Adipocyte (in vitro differentiated cells): Measurements from ENCODE around the gene FAM53B.
A peak's percentile ranks its signal among the peaks of the same experiment; 100 is the strongest.

Experiments
- DNase-seq: peaks from one replicate; pipeline ENCODE4 v3.0.0-alpha.2; 2015; ENCODE audit warnings: low read depth
- H3K27me3 ChIP-seq: replicated peaks from 2 replicates; pipeline ENCODE4 v1.7.0; 2013; ENCODE audit warnings: mild to moderate bottlenecking, low read length, moderate library complexity; ENCODE audit not compliant: control insufficient read depth, insufficient read depth
- H3K36me3 ChIP-seq: 2 replicates; pipeline ENCODE4 v1.7.0; 2013; ENCODE audit warnings: low read length, mild to moderate bottlenecking, moderate library complexity; ENCODE audit not compliant: control insufficient read depth, insufficient read depth, severe bottlenecking
- H3K4me1 ChIP-seq: 2 replicates; pipeline ENCODE4 v1.7.0; 2013; ENCODE audit warnings: mild to moderate bottlenecking, low read length, moderate library complexity; ENCODE audit not compliant: control insufficient read depth, insufficient read depth
- H3K4me3 ChIP-seq: 2 replicates; pipeline ENCODE4 v1.7.0; 2013; ENCODE audit warnings: mild to moderate bottlenecking, low read length, moderate library complexity
- H3K9ac ChIP-seq: 2 replicates; pipeline ENCODE4 v1.7.0; 2013; ENCODE audit warnings: mild to moderate bottlenecking, low read length, moderate library complexity
- H3K9me3 ChIP-seq: 2 replicates; pipeline ENCODE4 v1.7.0; 2013; ENCODE audit warnings: mild to moderate bottlenecking, low read length, moderate library complexity; ENCODE audit not compliant: control insufficient read depth

FAM53B gene

GRCh38 chr10:124578231-124579010 is 165.8 kb downstream of the FAM53B start:
- H3K4me3 ChIP-seq, result no peak overlapping the region
- H3K4me1 ChIP-seq, result peaks cover 10% of the 10 kb centered on the region
- H3K9ac ChIP-seq, result peak overlapping the region; percentile 43
- peaks cover 4% of the 10 kb centered on the region for H3K9me3 ChIP-seq
- peaks cover 9% of the 10 kb centered on the region for H3K27me3 ChIP-seq
- no peak for DNase-seq
- H3K36me3 ChIP-seq, result no peaks in the 10 kb centered on the region

GRCh38 chr10:124577651-124578050 is 166.5 kb downstream of the FAM53B start:
- peaks cover 9% of the 10 kb centered on the region for H3K27me3 ChIP-seq
- peaks cover 10% of the 10 kb centered on the region for H3K4me1 ChIP-seq
- H3K9me3 ChIP-seq, result peaks cover 4% of the 10 kb centered on the region
- no peak overlapping the region for H3K9ac ChIP-seq
- no peak overlapping the region for H3K4me3 ChIP-seq
- no peak for DNase-seq
- H3K36me3 ChIP-seq, result no peaks in the 10 kb centered on the region

GRCh38 chr10:124576526-124577420 is 167.4 kb downstream of the FAM53B start:
- H3K4me1 ChIP-seq, result peaks cover 10% of the 10 kb centered on the region
- peaks cover 9% of the 10 kb centered on the region for H3K27me3 ChIP-seq
- H3K4me3 ChIP-seq, result no peak overlapping the region
- no peaks in the 10 kb centered on the region for H3K36me3 ChIP-seq
- H3K9ac ChIP-seq, result no peak overlapping the region
- H3K9me3 ChIP-seq, result peaks cover 4% of the 10 kb centered on the region
- no peak for DNase-seq

GRCh38 chr10:124575107-124576035 is 168.8 kb downstream of the FAM53B start:
- H3K4me3 ChIP-seq, result no peak overlapping the region
- H3K9ac ChIP-seq, result no peak overlapping the region
- no peak for DNase-seq

GRCh38 chr10:124574456-124575070 is 169.6 kb downstream of the FAM53B start:
- H3K4me3 ChIP-seq, result no peak overlapping the region
- no peaks in the 10 kb centered on the region for H3K9me3 ChIP-seq
- peaks cover 9% of the 10 kb centered on the region for H3K27me3 ChIP-seq
- no peak overlapping the region for H3K9ac ChIP-seq
- no peak for DNase-seq
- no peaks in the 10 kb centered on the region for H3K36me3 ChIP-seq
- peaks cover 13% of the 10 kb centered on the region for H3K4me1 ChIP-seq

More at GRCh38 chr10:124575107-124576035, 168.8 kb downstream of the FAM53B start:
- H3K9me3 ChIP-seq, result peaks cover 2% of the 10 kb centered on the region
- no peaks in the 10 kb centered on the region for H3K36me3 ChIP-seq
- peaks cover 9% of the 10 kb centered on the region for H3K27me3 ChIP-seq
- peaks cover 10% of the 10 kb centered on the region for H3K4me1 ChIP-seq

GRCh38 chr10:124573726-124574455 is 170.3 kb downstream of the FAM53B start:
- Histone ChIP-seq H3K4me3 (no peak overlapping the region), H3K4me1 (peaks cover 14% of the 10 kb centered on the region), H3K9ac (no peak overlapping the region), H3K36me3 (no peaks in the 10 kb centered on the region), H3K27me3 (peaks cover 9% of the 10 kb centered on the region), H3K9me3 (no peaks in the 10 kb centered on the region)
- no peak for DNase-seq

GRCh38 chr10:124572751-124573150 is 171.4 kb downstream of the FAM53B start:
- Histone ChIP-seq H3K4me1 (peaks cover 15% of the 10 kb centered on the region), H3K36me3 (no peaks in the 10 kb centered on the region), H3K27me3 (peaks cover 9% of the 10 kb centered on the region), H3K9me3 (no peaks in the 10 kb centered on the region), H3K9ac (no peak overlapping the region), H3K4me3 (no peak overlapping the region)
- no peak for DNase-seq

GRCh38 chr10:124570646-124571045 is 173.5 kb downstream of the FAM53B start:
- Histone ChIP-seq H3K9me3 (no peaks in the 10 kb centered on the region), H3K9ac (no peak overlapping the region), H3K4me1 (peaks cover 15% of the 10 kb centered on the region), H3K36me3 (no peaks in the 10 kb centered on the region), H3K4me3 (no peak overlapping the region), H3K27me3 (peaks cover 14% of the 10 kb centered on the region)
- no peak for DNase-seq

- no peak for DNase-seq
- Histone ChIP-seq H3K27me3 (peaks cover 11% of the 10 kb centered on the region), H3K4me3 (no peak overlapping the region), H3K4me1 (peaks cover 15% of the 10 kb centered on the region), H3K36me3 (no peaks in the 10 kb centered on the region), H3K9me3 (no peaks in the 10 kb centered on the region), H3K9ac (peak overlapping the region; percentile 18)
Observed at GRCh38 chr10:124569623-124570470, 174.3 kb downstream of the FAM53B start.
